Dermis blood vessel endothelial cell (primary cell): ENCODE results near the gene SAFB2. TPM values are rescaled to one million over a fixed set of nuclear protein-coding genes. Genes with fewer than 3 reads are reported as not detected.

Experiments used
- DNase-seq: peaks from one replicate; pipeline ENCODE4 v3.0.0; 2010
- total RNA-seq: library from RNA; depleted of rRNA; stranded (reverse); fragments of >200 nt; gene quantifications from 2 replicates; pipeline ENCODE4 v1.2.3, GENCODE V29; 2014

Gene SAFB2
- total RNA-seq, 1 donor from 2014 or later = 47.5 TPM

DNA sequence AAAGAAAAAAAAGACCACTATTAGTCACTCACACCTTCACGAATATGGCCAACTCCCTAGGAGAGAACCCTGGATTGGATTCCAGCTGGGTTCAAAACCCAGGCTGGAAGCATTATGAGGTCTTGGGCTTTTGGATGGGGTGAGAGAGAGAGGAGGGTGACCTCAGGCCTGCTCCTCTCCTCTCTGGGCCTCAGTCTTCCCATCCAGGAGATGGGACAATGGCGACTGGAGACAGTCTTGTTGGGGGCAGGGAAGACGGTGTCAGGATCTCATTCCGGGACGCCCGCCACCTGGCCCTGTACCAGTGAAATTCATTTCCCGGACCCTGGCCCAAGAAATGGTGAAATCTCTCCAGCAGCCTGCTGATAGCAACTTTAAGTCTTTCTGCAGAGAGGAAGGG is 81.1 kb downstream of the SAFB2 start:
- no peak for DNase-seq

DNA sequence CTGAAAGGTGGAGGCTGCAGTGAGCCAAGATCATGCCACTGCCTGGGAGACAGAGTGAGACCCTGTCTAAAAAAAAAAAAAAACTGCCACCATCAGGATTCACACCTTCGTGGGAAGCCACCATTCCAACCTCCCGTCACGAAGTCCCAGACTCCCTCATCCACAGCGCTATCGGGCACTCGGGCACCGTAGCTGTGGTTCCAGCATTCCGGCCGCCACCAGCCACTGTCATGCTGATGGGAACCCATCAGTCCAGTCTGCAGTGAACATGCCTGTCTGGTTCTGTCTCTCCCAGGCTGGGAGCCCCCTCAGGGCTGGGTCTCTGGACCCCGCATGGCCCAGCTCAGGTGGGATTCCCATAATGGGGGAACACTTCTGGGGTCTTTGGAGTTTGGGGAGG is 82.4 kb downstream of the SAFB2 start:
- DNase-seq = no peak

- DNase-seq = no peak
Measured at GRCh38 chr19:5537870-5538269, 84.7 kb downstream of the SAFB2 start.

Other genes with a start within 250 kb of the SAFB2 start
- gene ZNRF4, start 167.4 kb downstream of the SAFB2 start, total RNA-seq = not detected in 2 replicates
- under 0.01 TPM in 1 of 2 replicates, not detected in the other for gene TINCR, start 54.8 kb downstream of the SAFB2 start, total RNA-seq
- gene SAFB, start 307 bp upstream of the SAFB2 start, total RNA-seq = 56.0 and 60.1 TPM in 2 replicates
- 13.4 and 22.3 TPM in 2 replicates for gene MICOS13, start 57.7 kb upstream of the SAFB2 start, total RNA-seq
- gene HSD11B1L, start 58.3 kb upstream of the SAFB2 start, total RNA-seq = 7.4 and 9.7 TPM in 2 replicates
- 379 and 554 TPM in 2 replicates for gene RPL36, start 67.5 kb upstream of the SAFB2 start, total RNA-seq
- gene LONP1, start 97.4 kb upstream of the SAFB2 start, total RNA-seq = 73.7 and 89.9 TPM in 2 replicates
- gene CATSPERD, start 97.9 kb upstream of the SAFB2 start, total RNA-seq = not detected in 2 replicates
- 0.51 TPM in 2 replicates for gene PRR22, start 162.0 kb upstream of the SAFB2 start, total RNA-seq
- gene DUS3L, start 168.4 kb upstream of the SAFB2 start, total RNA-seq = 21.8 and 38.9 TPM in 2 replicates
- gene NRTN, start 182.3 kb upstream of the SAFB2 start, total RNA-seq = 0.42 and 0.85 TPM in 2 replicates
- not detected in 2 replicates for gene FUT6, start 216.9 kb upstream of the SAFB2 start, total RNA-seq
- not detected in 2 replicates for gene FUT3, start 228.7 kb upstream of the SAFB2 start, total RNA-seq
- not detected in 2 replicates for gene FUT5, start 247.8 kb upstream of the SAFB2 start, total RNA-seq